ENCODE results near the gene CDT1. TPM values are rescaled to one million over a fixed set of nuclear protein-coding genes. Genes with fewer than 3 reads are reported as not detected.

The CDT1 gene
- total and polyA plus RNA-seq, 2 experiments from 2014 or later, result 32.6 to 187 TPM

GRCh38 chr16:88779406-88780141, 24.0 kb upstream of the CDT1 start (continued):
- no peak for TF ChIP-seq NANOG (IDR thresholded peaks at IDR 0.05; ENCODE audit: borderline replicate concordance)
- TF ChIP-seq ZNF331 (CRISPR knock-in tag; IDR thresholded peaks at IDR 0.05; ENCODE audit: low read depth), result no peak
- TF ChIP-seq, protein P1, sequence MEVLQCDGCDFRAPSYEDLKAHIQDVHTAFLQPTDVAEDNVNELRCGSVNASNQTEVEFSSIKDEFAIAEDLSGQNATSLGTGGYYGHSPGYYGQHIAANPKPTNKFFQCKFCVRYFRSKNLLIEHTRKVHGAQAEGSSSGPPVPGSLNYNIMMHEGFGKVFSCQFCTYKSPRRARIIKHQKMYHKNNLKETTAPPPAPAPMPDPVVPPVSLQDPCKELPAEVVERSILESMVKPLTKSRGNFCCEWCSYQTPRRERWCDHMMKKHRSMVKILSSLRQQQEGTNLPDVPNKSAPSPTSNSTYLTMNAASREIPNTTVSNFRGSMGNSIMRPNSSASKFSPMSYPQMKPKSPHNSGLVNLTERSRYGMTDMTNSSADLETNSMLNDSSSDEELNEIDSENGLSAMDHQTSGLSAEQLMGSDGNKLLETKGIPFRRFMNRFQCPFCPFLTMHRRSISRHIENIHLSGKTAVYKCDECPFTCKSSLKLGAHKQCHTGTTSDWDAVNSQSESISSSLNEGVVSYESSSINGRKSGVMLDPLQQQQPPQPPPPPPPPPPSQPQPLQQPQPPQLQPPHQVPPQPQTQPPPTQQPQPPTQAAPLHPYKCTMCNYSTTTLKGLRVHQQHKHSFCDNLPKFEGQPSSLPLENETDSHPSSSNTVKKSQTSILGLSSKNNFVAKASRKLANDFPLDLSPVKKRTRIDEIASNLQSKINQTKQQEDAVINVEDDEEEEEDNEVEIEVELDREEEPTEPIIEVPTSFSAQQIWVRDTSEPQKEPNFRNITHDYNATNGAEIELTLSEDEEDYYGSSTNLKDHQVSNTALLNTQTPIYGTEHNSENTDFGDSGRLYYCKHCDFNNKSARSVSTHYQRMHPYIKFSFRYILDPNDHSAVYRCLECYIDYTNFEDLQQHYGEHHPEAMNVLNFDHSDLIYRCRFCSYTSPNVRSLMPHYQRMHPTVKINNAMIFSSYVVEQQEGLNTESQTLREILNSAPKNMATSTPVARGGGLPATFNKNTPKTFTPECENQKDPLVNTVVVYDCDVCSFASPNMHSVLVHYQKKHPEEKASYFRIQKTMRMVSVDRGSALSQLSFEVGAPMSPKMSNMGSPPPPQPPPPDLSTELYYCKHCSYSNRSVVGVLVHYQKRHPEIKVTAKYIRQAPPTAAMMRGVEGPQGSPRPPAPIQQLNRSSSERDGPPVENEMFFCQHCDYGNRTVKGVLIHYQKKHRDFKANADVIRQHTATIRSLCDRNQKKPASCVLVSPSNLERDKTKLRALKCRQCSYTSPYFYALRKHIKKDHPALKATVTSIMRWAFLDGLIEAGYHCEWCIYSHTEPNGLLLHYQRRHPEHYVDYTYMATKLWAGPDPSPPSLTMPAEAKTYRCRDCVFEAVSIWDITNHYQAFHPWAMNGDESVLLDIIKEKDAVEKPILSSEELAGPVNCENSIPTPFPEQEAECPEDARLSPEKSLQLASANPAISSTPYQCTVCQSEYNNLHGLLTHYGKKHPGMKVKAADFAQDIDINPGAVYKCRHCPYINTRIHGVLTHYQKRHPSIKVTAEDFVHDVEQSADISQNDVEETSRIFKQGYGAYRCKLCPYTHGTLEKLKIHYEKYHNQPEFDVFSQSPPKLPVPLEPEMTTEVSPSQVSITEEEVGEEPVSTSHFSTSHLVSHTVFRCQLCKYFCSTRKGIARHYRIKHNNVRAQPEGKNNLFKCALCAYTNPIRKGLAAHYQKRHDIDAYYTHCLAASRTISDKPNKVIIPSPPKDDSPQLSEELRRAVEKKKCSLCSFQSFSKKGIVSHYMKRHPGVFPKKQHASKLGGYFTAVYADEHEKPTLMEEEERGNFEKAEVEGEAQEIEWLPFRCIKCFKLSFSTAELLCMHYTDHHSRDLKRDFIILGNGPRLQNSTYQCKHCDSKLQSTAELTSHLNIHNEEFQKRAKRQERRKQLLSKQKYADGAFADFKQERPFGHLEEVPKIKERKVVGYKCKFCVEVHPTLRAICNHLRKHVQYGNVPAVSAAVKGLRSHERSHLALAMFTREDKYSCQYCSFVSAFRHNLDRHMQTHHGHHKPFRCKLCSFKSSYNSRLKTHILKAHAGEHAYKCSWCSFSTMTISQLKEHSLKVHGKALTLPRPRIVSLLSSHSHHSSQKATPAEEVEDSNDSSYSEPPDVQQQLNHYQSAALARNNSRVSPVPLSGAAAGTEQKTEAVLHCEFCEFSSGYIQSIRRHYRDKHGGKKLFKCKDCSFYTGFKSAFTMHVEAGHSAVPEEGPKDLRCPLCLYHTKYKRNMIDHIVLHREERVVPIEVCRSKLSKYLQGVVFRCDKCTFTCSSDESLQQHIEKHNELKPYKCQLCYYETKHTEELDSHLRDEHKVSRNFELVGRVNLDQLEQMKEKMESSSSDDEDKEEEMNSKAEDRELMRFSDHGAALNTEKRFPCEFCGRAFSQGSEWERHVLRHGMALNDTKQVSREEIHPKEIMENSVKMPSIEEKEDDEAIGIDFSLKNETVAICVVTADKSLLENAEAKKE (CRISPR knock-in tag; IDR thresholded peaks at IDR 0.05), result no peak

GRCh38 chr16:88780142-88781062, 23.2 kb upstream of the CDT1 start:
- no peak overlapping the region for H3K4me3 Mint-ChIP-seq
- Histone ChIP-seq H3K9me2 (ENCODE audit: insufficient read depth) (no peaks in the 10 kb centered on the region), H3K36me3 (ENCODE audit: insufficient read depth) (no peaks in the 10 kb centered on the region), H3K27me3 (ENCODE audit: insufficient read depth) (no peaks in the 10 kb centered on the region), H2AFZ (no peak overlapping the region), H3K4me3 (no peak overlapping the region), H3K79me2 (replicated peaks; ENCODE audit: insufficient read depth) (peaks cover 75% of the 10 kb centered on the region), H3K4me1 (ENCODE audit: insufficient read depth) (peaks cover 22% of the 10 kb centered on the region; the same call in 1 of the 2 replicates), H3F3A (replicated peaks; ENCODE audit: low read depth) (peaks cover 6% of the 10 kb centered on the region; the same call in 1 of the 2 replicates), H4K20me1 (replicated peaks; ENCODE audit: insufficient read depth) (0 out of 2 replicates have a peak, but pooled peaks cover 7% of the 10 kb centered on the region), H3K4me2 (no peak overlapping the region), H3K27ac (ENCODE audit: low read depth) (no peak overlapping the region; the same call in 1 of the 2 replicates)
- H3K36me3 Mint-ChIP-seq (ENCODE audit: low read depth), result no peaks in the 10 kb centered on the region
- no peak for DNase-seq (ENCODE audit: low spot score)
- no peak overlapping the region; the same call in 1 of the 2 replicates for H3K27ac Mint-ChIP-seq
- H3K4me1 Mint-ChIP-seq, result peaks cover 45% of the 10 kb centered on the region
- no peak for ATAC-seq
- H3K27me3 Mint-ChIP-seq (ENCODE audit: insufficient read depth, low read depth, poor library complexity), result peaks cover 22% of the 10 kb centered on the region
- no peaks in the 10 kb centered on the region for H3K9me3 Mint-ChIP-seq
- TF ChIP-seq, protein P2, sequence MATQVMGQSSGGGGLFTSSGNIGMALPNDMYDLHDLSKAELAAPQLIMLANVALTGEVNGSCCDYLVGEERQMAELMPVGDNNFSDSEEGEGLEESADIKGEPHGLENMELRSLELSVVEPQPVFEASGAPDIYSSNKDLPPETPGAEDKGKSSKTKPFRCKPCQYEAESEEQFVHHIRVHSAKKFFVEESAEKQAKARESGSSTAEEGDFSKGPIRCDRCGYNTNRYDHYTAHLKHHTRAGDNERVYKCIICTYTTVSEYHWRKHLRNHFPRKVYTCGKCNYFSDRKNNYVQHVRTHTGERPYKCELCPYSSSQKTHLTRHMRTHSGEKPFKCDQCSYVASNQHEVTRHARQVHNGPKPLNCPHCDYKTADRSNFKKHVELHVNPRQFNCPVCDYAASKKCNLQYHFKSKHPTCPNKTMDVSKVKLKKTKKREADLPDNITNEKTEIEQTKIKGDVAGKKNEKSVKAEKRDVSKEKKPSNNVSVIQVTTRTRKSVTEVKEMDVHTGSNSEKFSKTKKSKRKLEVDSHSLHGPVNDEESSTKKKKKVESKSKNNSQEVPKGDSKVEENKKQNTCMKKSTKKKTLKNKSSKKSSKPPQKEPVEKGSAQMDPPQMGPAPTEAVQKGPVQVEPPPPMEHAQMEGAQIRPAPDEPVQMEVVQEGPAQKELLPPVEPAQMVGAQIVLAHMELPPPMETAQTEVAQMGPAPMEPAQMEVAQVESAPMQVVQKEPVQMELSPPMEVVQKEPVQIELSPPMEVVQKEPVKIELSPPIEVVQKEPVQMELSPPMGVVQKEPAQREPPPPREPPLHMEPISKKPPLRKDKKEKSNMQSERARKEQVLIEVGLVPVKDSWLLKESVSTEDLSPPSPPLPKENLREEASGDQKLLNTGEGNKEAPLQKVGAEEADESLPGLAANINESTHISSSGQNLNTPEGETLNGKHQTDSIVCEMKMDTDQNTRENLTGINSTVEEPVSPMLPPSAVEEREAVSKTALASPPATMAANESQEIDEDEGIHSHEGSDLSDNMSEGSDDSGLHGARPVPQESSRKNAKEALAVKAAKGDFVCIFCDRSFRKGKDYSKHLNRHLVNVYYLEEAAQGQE (IDR thresholded peaks at IDR 0.05; ENCODE audit: unreplicated experiment), result no peak
- TF ChIP-seq ZNF114 (CRISPR knock-in tag; IDR thresholded peaks at IDR 0.05) (no peak), CTCF (conservative IDR thresholded peaks at IDR 0.05; ENCODE audit: low read depth in 2 of 2) (no peak), EZH2 (IDR thresholded peaks at IDR 0.05; ENCODE audit: low read depth, unreplicated experiment) (no peak), EZH2phosphoT487 (IDR thresholded peaks at IDR 0.05; ENCODE audit: unreplicated experiment) (no peak), CREB1 (CRISPR knock-in tag; IDR thresholded peaks at IDR 0.05; ENCODE audit: low read depth) (no peak), STAT1 (IDR thresholded peaks at IDR 0.05; ENCODE audit: unreplicated experiment) (no peak), POLR2AphosphoS5 (IDR thresholded peaks at IDR 0.05; ENCODE audit: low read depth) (no peak)
